RWPE2 (cell line): Measurements from ENCODE around the gene MAG.

ENCODE experiments used
- ATAC-seq: fragments of 200-7000 bp; cut with Tn5 transposase; 3 replicates; pipeline ENCODE4 v1.9.1; 2021; ENCODE audit warnings: low read depth
- DNase-seq: peaks from one replicate; pipeline ENCODE4 v3.0.0-alpha.2; 2020; ENCODE audit warnings: low spot score
- H3K27ac ChIP-seq: fragments of 450-650 bp; 2 replicates; pipeline ENCODE4 v1.5.1; 2017; ENCODE audit warnings: mild to moderate bottlenecking; ENCODE audit not compliant: poor library complexity, severe bottlenecking
- H3K27me3 ChIP-seq: fragments of 250-450 bp; sonication (Bioruptor Pico); 2 replicates; pipeline ENCODE4 v1.5.1; 2021; ENCODE audit warnings: mild to moderate bottlenecking, moderate library complexity; ENCODE audit not compliant: insufficient read depth, poor library complexity, severe bottlenecking
- H3K36me3 ChIP-seq: fragments of 250-450 bp; sonication (Bioruptor Pico); 2 replicates; pipeline ENCODE4 v1.5.1; 2020; ENCODE audit warnings: low read depth, mild to moderate bottlenecking, moderate library complexity
- H3K4me1 ChIP-seq: fragments of 250-450 bp; sonication (Bioruptor Pico); 2 replicates; pipeline ENCODE4 v1.5.1; 2021; ENCODE audit warnings: mild to moderate bottlenecking, moderate library complexity; ENCODE audit not compliant: insufficient read depth, poor library complexity, severe bottlenecking
- H3K4me3 ChIP-seq: fragments of 250-450 bp; sonication (Bioruptor Pico); 2 replicates; pipeline ENCODE4 v1.5.1; 2021; ENCODE audit warnings: mild to moderate bottlenecking, moderate library complexity; ENCODE audit not compliant: severe bottlenecking
- H3K9me3 ChIP-seq: fragments of 250-450 bp; sonication (Bioruptor Pico); 2 replicates; pipeline ENCODE4 v1.5.1; 2021; ENCODE audit warnings: mild to moderate bottlenecking, moderate library complexity; ENCODE audit not compliant: severe bottlenecking
- TF ChIP-seq, protein P1 (sequence below): fragments of 450-650 bp; IDR thresholded peaks from one replicate; pipeline ENCODE4 v1.5.1; 2017; ENCODE audit warnings: mild to moderate bottlenecking, moderate library complexity; ENCODE audit not compliant: poor library complexity, severe bottlenecking

Gene MAG

DNA sequence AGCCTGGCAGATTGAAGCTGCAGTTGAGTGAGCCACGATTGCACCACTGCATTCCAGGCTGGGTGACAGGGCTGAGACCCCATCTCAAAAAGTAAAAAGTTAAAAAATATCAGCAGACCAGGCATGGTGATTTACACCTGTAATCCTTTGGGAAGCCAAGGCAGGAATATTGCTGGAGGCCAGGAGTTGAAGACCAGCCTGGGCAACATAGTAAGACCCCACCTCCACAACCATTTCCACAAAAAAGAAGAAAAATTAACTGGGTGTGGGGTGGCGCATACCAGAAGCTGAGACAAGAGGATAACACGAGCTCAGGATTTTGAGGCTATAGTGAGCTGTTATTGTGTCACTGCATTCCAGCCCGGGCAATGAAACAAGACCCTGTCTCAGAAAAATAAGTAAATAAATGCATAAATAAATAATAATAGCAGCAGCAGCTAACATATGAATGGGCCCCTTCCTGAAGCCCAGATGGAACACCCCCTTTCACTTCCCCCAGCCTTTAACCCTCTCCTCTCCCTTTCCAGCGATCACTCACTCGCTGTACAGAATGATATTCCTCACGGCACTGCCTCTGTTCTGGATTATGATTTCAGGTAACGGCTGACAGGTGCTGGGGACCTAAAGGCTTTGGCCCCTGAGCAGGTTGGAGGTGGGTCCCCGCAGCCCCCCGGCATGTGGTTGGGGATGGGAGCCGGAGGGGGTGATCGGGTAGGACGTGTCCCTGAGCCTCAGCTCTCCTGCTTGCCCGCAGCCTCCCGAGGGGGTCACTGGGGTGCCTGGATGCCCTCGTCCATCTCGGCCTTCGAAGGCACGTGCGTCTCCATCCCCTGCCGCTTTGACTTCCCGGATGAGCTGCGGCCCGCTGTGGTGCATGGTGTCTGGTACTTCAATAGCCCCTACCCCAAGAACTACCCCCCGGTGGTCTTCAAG, 3.2 kb downstream of the MAG start:
- Histone ChIP-seq H3K9me3 (no peaks in the 10 kb centered on the region), H3K4me1 (no peaks in the 10 kb centered on the region), H3K27ac (no peak overlapping the region), H3K4me3 (no peak overlapping the region), H3K27me3 (peaks cover 43% of the 10 kb centered on the region), H3K36me3 (no peaks in the 10 kb centered on the region)
- TF ChIP-seq, protein P1, sequence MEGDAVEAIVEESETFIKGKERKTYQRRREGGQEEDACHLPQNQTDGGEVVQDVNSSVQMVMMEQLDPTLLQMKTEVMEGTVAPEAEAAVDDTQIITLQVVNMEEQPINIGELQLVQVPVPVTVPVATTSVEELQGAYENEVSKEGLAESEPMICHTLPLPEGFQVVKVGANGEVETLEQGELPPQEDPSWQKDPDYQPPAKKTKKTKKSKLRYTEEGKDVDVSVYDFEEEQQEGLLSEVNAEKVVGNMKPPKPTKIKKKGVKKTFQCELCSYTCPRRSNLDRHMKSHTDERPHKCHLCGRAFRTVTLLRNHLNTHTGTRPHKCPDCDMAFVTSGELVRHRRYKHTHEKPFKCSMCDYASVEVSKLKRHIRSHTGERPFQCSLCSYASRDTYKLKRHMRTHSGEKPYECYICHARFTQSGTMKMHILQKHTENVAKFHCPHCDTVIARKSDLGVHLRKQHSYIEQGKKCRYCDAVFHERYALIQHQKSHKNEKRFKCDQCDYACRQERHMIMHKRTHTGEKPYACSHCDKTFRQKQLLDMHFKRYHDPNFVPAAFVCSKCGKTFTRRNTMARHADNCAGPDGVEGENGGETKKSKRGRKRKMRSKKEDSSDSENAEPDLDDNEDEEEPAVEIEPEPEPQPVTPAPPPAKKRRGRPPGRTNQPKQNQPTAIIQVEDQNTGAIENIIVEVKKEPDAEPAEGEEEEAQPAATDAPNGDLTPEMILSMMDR, result no peak
- DNase-seq, result no peak
- ATAC-seq, result no peak

DNA sequence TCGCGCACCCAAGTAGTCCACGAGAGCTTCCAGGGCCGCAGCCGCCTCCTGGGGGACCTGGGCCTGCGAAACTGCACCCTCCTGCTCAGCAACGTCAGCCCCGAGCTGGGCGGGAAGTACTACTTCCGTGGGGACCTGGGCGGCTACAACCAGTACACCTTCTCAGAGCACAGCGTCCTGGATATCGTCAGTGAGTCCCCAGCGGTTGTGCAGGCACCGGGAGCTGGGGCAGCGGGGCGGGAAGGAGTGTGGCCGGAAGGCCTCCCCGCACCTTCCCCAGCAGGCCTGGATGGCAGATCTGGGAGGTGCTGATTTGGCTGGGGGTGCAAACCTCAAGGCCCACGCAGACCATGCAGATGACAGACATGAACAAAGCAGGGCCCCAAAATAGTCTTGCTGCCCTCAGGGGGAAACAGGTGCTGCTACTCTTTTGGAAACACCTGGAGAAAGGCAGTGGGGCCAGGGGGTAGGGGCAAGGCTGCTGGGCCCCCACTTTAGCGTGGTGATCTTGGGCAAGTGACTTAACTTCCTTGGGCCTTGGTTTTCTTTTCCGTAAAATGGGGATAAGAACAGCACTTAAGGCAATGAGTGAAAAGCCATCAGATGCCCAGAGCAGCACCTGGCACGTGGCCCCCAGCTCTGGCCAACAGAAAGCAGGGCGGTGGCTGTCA, 4.0 kb downstream of the MAG start:
- Histone ChIP-seq H3K27me3 (peaks cover 43% of the 10 kb centered on the region), H3K36me3 (no peaks in the 10 kb centered on the region), H3K4me3 (no peak overlapping the region), H3K9me3 (no peaks in the 10 kb centered on the region), H3K4me1 (no peaks in the 10 kb centered on the region), H3K27ac (no peak overlapping the region)
- TF ChIP-seq, protein P1, result no peak
- DNase-seq (no peak), ATAC-seq (peak; percentile 22; the same call in 2 of the 3 replicates)

DNA sequence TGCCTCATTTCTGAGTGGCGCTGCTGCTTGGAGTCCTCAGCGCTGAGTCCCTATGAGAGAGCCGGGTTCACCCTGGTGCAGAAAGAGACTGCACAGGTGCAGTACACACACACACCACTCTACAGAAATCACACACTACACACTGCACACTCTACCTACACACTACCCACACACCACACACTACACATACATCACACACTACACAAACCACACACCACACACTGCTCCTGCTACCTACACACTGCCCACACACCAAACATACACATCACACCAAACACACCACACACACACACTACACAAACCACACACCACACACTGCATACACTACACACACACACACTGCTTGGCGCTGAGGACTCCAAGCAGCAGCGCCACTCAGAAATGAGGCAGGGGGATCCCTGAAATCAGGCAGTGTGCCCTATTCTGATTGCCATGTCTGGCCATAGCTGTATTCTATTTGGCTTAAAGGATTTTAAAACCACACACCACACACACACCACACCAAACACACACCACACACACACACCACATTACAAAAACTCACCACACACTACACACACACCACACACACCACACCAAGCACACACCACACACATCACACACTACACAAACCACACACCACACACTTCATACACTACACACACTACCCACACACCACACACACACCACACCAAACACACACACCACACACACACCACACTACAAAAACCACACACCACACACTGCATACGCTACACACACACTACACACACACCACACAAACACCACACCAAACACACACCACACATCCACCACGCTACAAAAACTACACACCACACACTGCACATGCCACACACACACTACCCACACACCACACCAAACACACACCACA, 4.9 kb downstream of the MAG start:
- Histone ChIP-seq H3K4me3 (no peak overlapping the region), H3K4me1 (no peaks in the 10 kb centered on the region), H3K9me3 (no peaks in the 10 kb centered on the region), H3K27ac (no peak overlapping the region), H3K36me3 (no peaks in the 10 kb centered on the region), H3K27me3 (peaks cover 34% of the 10 kb centered on the region)
- TF ChIP-seq, protein P1, result no peak
- DNase-seq (no peak), ATAC-seq (peak; percentile 30; the same call in 2 of the 3 replicates)

GRCh38 chr19:35297515-35297848, 5.5 kb downstream of the MAG start:
- no peak for DNase-seq
- ATAC-seq, result no peak
- H3K27me3 ChIP-seq, result peaks cover 28% of the 10 kb centered on the region
- no peaks in the 10 kb centered on the region for H3K9me3 ChIP-seq
- no peaks in the 10 kb centered on the region for H3K36me3 ChIP-seq
- H3K27ac ChIP-seq, result no peak overlapping the region
- no peaks in the 10 kb centered on the region for H3K4me1 ChIP-seq
- H3K4me3 ChIP-seq, result no peak overlapping the region
- TF ChIP-seq, protein P1, result no peak
